ENCODE results near the gene TMPRSS6.

TMPRSS6 gene

DNA sequence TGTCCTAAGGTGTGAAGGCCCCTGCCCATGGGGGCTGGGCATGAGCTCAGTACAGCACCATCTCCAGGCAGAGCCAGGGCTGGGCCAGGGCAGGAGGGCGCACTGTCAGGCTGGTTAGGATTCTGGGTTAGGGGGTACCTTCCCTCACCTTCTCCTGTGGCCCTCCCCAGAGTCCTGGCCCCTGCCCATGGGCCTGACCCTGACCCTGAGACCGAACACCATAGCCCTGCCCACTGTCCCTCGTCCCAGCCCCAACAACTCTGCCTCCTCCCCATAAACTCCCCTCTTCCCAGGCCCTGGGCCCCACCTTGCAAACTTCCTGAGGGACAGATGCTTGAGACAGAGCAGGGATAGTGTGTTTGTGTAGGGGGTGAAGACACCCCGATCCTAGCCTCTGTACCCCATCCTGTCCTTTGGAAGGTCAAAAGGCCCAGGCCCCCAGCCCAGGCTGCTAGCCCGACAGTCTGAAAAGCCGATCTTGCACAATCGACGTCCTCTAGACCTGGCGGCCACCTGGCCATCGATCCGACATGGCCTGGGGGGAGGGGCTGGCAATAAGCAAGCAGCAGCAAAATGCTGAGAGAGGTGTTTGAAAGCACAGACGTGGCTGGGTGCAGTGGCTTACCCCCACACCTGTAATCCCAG lies 2.7 kb upstream of the TMPRSS6 start:
- no peak for DNase-seq

DNA sequence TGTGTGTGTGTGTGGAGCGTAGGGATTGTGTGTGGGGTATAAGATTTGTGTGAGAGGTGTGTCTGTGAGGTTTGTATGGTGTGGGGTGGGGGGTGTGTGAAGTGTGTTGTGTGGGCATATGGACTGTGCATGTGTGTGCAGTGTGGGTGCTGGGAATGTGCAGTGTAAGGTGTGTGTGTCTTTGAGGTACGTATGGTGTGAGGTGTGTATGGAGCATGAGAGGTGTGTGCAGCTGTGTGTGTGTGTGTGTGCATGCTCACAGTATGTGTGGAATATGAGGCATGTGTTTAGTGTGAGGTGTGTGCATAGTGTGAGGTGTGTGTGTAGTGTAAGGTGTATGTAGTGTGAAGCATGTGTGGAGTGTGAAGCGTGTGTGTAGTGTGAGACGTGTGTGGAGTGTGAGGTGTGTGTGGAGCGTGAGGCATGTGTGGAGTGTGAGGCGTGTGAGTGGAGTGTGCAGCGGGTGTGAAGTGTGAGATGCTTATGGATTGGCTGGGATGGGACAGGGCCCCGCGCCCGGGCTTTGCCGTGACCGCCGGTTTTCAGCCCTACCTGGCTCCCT lies 1.7 kb upstream of the TMPRSS6 start:
- no peak for DNase-seq

DNA sequence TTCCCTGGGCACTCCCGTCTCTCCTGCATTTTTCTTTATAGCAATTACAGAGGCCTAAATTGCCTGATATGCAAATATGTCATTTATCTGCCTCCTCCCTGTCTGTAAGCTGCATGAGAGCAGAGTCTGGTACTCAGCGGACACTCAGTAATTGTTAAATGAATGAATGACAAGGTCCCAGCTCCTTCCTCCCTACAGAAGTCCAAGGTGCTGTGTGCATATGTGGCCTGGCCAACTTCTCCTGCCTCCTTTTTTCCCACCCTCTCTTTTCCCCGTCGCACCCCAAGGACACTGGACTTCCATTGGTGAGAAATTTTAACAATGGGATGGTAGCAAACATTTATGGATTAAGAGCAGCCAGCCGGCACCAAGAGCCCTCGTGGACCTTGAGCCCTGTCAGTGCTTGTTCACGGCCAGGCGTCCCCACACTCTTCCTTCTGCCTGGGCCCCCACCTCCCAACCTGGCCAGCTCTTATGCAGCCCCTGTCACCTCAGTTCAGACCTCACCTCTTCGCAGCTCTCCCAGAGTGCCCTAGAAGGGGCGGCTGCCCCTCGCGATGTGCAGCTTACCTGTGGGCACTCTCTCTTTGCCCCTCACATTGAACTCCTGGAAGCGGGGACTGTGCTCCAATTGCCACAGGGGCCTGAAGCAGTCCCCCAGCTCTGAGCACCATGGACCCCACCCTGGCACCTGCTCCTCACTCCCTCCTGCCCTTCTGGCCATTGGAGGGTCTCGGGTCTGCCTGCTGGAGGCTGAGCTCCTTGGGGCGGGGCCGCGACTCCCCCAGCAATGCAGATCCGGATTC lies 1.5 kb downstream of the TMPRSS6 start:
- no peak for DNase-seq

DNA sequence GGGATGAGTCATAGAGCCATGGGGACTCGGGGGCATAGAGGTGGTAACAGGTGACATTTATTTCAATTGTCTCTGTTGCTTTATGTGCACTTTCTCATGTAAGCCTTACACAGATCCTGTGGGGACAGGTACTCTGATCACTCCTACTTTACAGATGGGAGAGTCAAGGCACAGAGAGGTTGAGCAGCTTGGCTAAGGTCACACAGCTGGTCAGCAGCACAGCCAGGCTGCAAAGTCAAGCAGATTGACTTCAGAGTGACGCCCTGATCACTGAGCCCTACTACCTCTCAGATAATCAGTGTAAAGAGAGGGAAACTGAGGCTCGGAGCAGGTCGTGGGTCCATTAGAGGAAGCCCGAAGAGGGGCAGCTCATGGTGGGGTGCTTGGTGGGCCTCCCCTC lies 3.5 kb downstream of the TMPRSS6 start:
- no peak for DNase-seq

DNA sequence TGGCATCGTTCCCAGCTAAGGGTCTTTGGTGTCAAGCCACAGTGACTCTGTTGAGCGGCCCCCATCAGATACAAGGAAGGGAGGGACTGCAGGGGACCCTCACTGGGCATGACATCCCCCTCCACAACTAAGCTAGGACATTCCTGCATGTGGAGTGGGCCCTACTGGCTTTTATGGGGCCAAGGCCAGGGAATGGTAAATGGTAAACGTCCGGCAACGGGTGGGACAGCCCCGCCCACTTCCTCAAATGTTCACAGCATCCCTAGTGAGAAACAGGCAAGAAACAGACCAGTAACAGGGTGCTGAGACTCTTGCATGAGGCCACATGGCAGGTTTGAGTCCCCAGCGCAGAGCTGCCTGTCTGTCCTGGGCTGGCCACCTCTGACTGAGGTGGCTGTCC lies 4.4 kb downstream of the TMPRSS6 start:
- no peak for DNase-seq

DNA sequence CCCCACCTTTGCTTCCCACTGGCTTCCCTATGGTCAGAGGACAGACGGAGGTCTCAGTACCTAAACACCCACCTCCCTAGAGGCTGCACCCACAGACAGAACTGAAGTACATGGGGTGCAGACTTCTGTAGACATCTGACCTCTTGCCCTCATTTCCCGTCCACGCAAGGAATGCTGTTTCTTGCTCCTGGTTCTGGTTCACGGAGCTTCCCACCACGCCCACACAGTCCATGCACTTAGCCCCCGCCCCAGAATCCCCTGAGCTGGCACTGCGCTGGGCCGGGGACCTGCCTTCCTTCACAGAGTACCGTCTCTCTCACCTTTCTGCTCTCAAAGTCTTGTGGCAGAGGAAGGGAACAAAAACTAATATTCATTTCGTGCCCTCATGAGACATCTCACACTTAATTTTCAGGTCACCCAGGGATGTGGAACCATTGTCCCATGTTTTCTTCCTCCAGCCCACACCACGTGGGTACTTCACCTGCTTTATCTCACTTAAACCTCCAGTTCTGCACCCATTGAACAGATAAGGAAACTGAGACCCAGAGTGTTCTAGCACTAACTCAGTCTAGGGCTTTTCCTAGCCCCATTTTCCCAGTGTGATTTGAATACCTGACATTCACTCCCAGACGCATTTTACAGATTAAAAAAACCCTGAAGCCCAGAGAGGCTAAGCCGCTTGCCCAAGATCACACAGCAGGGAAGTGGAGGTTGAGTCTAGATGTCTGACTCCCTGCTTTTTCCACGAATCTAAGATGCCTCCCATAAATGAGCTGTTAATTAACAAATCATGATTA lies 5.7 kb downstream of the TMPRSS6 start:
- no peak for DNase-seq

DNA sequence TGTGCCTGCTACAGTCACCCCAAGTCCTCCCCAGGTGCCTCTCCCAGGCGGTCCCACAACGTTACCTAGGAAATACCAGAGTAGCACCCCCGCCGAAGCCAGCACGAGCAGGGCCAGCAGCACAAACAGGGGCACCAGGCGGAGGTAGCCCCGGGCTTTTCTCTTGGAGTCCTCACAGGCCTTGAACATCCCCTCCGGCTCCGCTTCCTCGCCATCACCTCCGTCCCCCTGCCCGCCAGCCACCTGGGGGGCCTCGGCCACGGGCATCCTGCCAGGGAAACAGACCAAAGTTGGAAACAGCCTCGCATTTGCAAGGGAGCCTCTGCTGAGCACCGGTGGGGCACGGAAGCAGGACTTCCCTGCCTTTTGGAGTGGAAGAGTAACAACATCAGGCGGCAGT lies 6.4 kb downstream of the TMPRSS6 start:
- DNase-seq = no peak

DNA sequence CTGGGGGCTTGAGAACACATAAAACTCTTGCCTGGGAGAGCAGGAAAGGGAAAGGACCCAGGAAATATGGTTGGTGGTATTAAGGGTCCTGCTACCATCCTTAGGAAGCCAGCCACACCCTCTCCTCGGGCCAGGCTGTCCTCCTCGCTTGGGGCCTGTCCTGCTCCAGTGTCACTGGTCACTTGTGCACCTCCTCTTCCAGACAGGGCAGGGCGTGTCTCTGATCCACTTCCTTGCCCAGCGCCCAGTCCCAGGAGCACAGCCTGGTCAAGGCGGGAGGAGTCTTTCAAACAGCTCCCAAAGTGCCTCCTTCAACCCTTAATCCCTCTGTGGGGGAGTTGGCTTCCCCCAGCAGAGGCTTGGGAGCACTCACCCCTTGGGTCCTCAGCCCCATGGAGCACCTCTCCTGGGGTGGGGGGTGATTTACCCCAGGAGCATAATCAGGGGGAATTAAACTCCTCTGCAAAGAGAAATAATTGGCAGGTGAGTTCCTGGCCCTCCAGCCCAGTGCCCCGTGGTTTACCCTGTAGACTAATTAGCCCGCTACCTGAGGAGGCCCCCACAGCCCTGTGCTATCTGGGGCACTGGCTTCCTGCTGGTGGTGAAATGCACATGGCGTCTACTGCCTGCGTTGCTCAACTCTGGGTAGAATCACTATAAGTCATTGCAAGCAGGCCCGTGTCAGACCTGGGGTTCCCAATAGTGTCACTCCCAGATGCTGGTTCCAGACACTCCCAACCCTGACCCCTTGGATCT lies 8.0 kb downstream of the TMPRSS6 start:
- DNase-seq = no peak

DNA sequence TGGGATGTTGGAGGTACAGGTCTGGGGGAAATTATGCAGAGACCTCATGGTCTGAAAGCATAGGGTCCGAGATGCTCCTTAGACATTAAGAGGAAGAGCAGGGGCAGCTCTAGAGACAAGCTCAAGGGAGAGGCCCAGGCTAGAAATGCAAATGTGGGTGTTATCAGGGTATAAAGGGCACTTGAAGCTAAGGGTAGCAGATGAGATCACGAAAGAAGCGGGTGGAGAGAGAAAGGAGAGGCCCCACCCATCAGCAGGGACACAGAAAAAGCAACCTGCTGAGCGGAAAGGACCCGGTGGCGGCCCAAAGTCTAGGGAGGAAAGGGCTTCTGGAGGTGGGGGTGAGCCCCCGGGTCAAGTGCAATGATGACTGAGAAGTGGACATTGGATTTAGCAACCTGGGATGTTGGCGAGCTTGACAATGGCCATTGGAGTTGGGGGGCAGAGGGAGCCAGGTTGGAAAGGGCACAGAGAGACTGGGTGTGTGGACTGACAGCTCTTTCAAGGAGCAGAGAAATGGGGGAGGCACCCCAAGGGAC lies 8.9 kb downstream of the TMPRSS6 start:
- DNase-seq = no peak

DNA sequence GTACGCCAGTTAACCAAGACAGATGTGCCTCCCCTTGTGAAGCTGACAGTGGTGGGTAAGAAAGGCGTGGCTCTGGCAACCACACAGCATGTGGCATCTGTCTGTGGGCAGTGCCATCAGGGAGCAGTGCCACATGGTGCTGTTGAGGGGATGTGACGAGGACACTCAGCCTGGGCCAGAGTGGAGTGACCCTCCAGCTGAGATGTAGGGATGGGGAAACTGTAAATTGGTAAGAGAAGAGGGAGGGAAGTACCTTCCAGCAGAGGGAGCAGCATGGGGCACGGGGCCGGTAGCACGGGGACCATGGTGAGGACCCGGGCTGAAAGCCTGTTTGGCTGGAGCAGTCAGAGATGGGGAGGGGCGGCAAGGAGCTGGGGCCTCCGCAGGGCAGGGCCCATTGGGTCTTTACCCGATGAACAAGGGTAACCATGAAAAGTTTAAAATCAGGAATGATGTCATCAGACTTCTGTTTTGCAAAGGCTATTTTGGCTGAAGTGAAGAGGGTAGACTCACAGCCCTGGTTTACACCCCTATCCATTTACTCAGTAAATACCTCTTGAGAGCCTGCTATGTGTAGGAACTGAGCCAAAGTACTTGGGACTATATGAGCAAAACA lies 10.4 kb downstream of the TMPRSS6 start:
- DNase-seq = no peak

DNA sequence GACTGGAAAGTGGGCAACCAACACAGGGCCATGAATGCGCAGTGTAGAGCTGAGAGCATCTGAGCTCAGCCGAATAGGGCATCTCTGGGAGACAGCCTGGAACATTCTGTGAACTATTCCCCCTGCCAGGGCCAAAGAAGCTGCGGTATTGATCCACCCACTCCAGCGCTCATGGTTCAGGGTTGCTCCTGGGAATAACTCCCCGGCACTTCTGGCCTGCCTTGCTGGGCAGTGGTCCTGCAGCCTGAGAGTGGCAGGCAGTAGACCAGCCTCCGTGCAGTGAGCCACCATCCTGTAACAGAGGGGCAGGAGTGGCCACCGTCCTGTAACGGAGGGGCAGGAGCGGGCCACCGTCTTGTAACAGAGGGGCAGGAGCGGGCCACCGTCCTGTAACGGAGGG lies 12.2 kb downstream of the TMPRSS6 start:
- DNase-seq = no peak

DNA sequence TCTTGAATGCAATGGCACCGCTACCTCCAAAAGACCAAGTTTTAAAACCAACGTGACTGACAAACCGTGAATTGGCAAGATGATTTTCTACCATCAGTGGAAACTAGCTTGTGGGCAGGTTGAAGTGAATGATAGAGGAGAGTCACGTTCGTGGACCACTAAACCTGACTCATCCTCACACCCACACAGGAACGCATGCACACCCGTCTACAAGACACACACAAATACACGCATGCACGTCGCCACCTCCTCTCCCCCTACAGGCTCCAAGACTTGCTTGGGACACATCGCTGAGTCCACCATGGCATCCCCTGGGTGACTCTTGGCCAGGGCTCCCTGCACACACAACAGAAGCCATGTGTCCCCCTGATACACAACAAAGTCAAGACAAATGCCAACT lies 14.4 kb downstream of the TMPRSS6 start:
- DNase-seq = no peak

DNA sequence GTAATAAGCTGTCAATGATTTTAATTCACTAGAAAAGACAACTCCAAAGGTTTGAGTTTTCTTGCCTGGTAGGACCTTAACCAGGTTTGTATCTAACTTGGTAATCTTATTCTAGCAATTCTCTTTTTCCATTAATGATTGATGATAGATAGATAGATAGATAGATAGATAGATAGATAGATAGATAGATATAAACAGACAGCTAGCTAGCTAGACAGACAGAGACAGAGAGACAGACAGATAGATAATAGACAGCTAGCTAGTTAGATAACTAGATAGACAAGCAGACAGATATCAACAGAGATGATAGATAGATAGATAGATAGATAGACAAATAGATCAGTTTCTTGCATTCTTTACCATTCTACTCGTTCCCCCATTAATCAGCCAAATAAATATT lies 15.3 kb downstream of the TMPRSS6 start:
- no peak for DNase-seq

DNA sequence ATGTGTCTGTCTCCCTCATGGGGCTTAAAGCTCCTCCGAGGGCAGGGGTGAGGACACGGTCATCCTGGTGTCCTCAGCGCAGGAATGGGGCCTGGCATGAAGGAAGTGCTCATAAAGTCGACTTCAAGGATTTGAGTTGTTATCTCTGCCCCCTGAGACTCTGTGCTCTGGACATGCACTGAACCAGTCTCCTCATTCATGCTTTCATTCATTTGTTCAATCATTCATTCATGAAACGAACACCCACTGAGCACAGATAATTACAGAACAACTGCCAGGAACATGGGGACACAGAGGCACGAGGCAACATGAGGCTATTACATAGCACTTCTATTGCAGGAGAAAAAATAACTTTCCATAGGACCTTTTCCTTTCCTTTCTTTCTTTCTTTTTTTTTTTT lies 16.5 kb downstream of the TMPRSS6 start:
- DNase-seq = no peak

DNA sequence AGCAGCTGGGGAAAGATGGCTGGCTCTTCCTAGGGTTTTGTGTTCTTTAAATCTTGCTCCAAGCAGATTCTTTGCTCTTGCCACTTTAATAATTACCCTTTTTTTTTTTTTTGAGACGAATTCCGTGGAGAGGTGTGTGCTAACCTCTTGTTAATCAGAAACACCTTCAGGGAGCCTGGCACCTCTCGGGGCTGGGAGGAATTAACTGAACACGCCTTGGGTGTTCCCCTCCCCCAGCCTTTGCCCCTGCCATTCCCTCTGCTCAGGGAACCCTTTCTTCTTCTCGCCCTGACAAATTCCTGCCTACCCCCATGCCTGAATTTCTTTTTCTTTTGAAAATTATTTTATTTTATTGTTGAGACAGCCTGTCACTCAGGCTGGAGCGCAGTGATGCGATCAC lies 17.5 kb downstream of the TMPRSS6 start:
- DNase-seq = no peak

DNA sequence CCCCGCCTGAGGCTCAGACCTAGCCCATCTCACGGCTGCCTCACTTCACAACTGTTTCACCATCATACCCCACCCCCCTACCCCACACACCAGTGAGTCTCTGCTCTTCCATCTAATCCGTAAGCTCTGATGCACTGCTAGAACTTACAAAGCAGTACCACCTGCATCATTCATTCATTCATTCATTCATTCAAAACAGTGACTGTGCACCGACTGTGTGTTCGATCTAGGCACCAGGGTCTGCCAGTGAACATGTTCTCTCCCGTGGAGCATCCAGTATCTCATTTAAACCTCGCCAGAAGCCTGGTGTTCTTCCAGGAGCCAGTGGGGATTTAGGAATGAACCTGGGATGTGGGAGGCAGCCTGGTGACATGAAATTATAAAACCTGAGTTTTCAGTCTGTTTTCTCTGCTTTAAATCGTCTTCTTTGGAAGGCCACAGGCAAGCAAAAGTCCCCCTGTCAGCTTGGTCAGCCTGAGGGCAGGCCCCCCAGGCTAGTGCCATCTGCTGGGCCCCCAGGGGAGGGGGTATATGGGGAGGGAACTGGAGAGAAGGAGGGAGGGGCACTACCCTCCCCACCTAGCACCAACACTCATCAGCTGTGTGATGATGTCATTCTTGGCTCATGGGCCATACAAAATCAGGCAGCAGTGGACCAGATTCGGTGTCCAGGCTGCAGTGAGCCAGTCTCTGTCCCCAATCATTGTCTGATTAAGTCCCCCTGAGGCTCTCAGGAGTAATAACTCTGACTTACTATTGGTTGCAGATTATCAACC lies 18.4 kb downstream of the TMPRSS6 start:
- DNase-seq = no peak

DNA sequence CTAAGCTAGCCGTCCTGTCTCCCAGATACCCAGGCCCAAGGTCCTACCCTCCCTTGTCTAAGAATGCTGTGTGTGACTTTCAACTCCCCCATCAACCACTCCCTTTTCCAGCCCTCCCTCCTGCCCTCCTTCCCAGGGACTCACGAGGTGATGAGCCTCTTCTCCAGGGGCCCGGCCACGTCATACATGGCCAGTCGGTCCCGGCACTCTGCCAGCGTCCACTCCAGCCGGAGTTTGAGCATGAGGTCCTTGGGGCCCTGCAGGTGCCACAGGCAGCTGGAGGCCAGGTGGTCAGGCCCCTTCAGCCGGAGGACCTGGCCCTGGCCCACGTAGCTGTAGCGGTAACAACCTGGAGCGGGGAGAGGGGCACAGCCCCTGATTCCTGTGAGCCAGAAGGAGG lies 20.1 kb downstream of the TMPRSS6 start:
- no peak for DNase-seq

DNA sequence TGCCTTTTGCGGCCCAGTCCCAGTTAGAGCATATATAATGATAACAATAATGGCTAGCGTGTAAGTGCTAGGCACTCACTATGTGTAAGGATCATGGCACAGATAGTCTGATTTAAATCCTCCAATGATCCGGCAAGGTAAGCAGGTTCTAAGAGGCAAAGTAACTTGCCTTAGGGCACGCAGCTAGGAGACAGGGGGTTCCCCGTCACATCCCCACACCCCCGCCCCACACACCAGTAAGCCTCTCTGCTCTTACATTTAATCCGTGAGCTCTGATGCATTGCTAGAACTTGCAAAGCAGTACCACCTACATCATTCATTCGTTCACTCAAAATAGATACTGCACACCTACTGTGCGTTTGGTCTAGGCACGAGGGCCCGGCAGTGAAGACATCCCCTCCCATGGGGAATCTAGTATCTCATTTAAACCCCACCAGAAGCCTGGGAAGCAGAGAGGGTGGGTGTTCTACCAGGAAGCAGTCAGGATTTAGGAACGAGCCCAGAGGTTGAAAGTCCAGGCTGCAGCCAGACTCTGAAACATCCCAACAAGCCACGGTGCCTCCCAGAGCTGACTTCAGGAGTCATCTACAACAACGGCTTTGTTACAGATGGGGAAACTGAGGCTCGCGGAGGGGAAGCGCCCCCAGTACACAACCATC lies 20.6 kb downstream of the TMPRSS6 start:
- no peak for DNase-seq

DNA sequence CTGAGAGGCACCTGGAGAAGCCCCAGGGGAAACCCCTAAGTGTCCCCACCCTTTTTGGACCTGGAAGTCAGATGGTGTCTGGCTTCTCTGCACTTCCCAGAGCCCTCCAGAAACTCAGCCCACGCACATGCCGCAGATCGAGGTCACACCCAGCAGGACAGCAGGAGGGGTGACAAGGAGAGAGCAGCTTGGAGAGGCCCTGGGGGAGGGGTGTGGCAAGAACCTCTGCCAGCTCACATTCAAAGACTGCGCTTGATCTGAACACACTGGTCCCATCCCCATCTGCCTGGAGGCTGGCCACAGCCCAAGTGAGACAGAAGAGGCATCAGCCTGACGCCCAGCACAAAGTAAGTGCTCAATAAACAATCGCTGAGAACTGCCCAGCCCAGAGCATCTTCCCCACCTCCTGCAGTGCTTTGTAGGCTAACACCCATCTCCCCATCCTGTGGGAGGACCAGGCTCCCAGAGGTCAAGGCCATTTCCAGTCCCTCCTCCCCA lies 21.4 kb downstream of the TMPRSS6 start:
- DNase-seq = no peak

DNA sequence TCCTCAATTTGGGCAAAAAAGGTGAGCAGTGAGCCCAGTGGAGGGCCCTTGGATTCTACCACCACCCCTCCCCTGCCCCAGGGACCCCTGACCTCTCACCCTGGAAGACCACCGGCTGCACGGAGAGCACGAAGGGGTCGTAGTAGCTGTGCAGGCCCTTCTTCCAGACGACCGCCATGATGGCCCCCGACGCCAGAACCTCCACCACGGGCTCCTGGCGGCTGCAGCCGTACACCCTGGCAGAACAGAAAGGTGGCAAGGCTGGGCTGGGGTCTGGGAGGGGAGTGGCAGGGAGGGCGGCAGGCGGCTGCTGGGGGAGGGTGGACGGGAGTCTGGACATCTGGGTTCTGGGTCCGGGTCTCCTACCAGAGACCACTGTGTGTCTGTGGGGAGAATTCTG lies 23.3 kb downstream of the TMPRSS6 start:
- no peak for DNase-seq

DNA sequence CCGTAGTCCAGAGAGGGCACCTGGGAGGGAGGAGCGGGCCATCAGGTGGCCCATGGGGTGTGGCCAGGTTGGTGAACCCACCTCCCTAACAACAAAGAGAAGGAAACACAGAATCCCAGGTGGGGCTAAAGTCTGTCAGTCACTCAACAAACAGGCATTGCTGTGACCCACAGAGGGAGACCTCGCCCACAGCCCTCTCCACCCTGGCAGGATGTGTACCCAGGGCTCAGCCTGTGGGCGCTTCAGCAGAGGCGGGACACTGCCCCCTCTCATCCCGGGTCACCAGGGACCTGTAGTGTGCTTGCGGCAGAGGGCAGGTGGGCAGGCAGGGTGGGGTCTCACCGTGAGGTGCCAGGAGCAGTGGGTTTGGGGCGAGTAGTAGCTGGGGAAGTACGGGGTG lies 25.1 kb downstream of the TMPRSS6 start:
- no peak for DNase-seq

All from NCI-H774 (cell line).